Fibroblast of peridontal ligament (primary cell): ENCODE data around the gene ERF.

ENCODE experiments used
- DNase-seq: peaks from one replicate; pipeline ENCODE4 v3.0.0-alpha.2; 2010; ENCODE audit errors: extremely low read depth

Gene ERF

DNA sequence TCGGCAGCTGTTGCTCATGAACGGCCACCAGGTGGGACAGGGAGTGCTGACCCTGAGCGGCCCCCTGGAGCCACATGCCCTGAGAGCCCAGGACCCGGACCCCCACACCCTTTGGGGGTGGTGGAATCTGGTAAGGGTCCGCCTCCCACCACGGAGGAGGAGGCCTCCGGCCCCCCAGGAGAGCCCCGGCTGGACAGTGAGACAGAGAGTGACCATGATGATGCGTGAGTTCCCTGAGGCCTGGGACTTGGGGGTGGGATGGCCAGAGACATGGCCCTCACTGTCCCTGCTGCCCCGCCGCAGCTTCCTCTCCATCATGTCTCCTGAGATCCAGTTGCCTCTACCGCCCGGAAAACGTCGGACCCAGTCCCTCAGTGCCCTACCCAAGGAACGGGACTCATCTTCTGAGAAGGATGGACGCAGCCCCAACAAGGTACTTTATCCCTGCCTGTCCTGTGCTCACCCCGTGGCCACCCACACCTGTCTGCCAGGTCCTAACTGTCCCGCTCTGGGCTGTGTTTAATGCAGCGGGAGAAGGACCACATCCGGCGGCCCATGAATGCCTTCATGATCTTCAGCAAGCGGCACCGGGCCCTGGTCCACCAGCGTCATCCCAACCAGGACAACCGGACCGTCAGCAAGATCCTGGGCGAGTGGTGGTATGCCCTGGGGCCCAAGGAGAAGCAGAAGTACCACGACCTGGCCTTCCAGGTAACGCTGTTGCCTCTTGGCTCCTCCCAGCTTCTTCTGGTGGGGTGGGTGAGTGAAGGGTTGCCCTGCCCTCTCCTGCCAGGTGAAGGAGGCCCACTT lies 32.3 kb upstream of the ERF start:
- no peak for DNase-seq

DNA sequence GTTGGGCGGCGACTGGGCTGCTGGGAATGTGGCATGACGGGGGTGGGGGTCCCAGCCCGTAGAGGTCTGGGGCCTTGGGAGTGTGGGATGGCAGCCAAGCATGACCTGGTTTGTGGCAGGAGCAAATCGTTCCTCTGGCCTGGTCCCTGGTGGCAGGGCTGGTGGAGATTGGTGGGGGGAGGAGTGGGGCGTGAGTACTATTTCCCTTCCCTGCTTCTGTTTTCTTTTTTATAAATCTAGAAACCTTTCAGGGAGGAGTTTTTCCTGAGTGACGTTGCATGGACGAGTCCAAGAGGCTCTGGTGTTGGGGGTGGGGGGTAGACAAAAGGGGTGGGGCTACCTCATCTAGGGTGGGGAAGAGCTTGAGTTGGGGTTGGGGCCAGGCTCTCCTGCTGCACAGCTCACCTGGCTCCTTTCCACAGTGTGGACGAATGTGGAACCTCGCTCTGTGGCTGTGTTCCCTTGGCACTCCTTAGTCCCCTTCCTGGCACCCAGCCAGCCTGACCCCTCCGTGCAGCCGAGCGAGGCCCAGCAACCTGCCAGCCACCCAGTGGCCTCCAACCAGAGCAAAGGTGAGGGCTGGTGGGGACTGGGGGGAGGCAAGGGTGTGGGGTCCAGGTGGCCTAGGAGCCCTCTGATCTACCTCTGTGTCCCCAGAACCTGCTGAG lies 31.6 kb upstream of the ERF start:
- DNase-seq = no peak

DNA sequence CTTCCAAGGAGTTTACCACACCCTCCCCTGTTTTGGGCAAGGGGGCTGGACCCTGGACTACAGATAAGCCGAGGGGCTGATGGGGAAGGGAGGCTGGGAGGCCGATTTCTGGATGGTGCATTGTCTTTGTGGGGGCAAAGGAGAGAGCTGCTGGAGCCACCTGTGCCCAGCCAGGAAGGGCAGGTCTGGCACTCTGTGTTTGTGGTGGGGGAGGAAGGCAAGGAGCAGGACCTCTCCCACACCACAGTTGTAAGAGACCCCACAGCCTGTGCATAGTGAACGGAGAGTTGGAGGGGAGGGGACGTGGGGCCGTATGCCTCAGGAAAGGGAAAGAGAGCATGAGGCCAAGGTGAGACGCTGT lies 31.0 kb upstream of the ERF start:
- DNase-seq = no peak

DNA sequence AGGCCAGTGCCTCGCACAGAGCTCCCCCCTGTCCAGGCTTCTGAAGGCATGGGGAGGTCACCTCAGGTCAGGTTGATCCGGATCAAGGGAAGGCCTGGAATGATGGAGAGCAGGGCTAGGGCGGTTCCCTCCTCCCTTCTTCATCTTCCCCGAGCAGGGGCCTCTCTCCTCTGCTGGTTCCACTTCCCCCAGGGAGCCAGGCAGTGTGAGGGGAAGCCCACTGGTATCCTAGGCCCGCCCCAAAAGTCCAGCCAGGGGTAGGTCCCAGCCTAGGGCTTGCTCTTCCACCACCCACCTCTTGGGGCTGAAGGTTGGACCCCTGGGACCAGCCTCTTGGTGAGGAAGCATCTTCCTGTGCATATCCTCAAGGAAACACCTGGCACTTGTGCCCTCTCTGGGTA lies 30.6 kb upstream of the ERF start:
- no peak for DNase-seq

DNA sequence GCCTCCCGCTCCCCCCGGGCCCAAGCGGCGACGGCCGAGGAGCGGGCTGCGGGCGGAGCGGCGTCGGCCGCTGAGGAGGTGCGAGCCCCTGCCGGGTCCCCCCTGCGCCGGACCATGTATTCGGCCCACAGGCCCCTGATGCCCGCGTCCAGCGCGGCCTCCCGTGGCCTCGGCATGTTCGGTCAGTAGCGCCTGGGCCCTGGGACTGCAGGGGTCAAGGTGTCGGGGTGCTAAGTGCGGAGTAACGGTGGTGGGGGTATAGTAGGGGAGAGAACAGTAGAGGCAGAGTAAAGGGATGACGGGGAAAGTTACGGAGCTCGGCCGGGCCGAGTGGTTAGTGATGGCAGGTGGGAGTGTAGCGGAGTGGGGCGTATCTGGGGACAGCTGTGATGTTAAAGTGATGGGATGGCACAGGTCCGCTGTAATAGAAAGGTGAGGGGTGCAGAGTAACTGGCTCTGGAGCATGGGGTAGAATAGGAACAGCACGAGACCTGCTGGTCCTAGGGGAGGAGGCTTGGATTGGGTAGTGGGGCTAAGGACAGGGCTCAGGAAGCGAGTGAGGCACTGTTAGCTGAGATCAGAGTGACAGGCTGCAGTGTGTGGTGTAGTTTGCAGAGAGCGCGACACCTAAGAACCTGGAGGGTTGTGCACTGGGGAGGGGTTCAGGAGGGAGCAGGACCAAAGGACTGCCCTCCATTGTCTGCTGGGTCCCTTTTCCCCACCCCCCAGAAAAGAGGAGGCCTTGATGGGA lies 29.8 kb upstream of the ERF start:
- DNase-seq = no peak

DNA sequence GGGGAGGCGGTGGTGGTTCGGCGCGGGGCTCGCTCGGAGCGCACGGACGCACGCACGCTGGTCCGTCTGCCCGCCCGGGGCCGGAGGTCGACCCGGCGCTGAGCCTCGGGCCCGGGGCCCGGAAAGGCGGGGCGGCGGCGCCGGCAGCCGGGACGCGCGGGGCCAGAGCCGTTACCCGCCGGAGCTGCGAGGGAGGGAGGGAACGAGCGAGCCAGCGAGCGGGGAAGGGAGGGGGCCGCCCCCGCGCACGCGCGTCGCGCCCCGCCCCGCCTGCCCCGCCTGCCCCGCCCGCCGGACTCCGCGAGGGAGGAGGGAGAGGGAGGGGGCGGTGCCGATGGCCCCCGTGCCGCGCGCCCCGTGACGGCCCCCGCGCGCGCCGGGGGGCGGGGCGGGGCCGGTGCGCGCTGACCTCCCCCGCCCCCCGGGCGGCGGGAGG lies 29.2 kb upstream of the ERF start:
- DNase-seq = peak; percentile 61

DNA sequence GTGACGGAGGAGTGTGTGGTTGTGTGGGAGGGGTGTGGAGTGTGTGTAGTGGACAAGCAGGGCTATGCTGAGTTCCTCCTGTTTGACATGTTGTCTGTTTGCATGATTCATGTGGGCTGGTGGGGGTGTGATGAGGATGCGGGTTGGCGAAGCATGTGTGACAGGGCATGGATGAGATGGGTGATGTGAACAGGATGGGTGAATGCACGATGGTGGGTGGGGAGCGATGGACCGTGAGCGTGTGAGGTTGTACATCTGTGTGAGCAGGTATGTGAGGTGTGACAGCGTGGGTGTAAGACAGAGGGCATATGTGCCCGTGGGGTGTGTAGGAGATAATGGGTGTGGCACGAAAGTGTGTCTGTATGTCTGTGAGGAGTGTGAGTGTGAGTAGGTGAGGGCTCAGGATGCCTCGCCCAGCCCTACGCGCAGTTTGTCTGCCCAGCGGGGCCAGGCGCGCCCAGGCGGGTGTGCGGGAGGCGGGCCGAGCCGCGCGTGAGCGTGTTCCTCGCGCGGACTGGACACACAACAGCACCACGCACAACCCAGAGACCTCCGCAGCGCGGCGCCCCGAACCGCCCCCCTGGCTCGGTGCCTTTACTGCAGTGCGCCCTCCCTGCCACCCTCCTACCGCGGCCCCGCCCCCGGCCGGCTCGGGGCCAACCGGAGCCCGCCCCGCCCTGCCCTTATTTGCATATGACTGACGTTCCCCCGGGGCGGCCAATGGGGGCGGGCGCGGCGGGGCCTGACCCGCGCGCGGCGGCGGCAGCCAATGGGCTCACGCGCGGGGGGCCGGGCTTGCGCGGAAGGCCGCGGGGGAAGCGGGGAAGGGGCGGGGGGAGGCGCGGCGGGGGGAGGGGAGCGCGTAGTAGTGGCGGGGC lies 28.5 kb upstream of the ERF start:
- peak; percentile 83 for DNase-seq

DNA sequence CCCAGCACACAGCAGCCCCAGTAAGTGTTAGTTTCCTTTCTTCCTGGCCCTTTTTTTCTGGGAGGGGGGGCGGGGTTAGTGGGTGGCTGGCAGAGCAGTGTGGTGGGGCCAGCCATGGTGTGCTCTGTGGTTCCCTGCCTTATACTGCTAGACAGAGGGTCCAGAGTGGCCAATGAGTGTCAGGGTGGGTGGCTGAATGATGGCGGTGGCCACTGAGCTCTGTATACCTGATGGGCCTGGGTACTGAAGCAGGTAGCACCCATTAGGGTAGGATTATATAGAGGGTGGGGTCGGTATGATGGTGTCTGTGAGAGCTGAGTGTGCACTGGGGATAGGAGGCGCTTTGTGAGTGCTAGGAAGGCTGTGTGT lies 27.9 kb upstream of the ERF start:
- no peak for DNase-seq

DNA sequence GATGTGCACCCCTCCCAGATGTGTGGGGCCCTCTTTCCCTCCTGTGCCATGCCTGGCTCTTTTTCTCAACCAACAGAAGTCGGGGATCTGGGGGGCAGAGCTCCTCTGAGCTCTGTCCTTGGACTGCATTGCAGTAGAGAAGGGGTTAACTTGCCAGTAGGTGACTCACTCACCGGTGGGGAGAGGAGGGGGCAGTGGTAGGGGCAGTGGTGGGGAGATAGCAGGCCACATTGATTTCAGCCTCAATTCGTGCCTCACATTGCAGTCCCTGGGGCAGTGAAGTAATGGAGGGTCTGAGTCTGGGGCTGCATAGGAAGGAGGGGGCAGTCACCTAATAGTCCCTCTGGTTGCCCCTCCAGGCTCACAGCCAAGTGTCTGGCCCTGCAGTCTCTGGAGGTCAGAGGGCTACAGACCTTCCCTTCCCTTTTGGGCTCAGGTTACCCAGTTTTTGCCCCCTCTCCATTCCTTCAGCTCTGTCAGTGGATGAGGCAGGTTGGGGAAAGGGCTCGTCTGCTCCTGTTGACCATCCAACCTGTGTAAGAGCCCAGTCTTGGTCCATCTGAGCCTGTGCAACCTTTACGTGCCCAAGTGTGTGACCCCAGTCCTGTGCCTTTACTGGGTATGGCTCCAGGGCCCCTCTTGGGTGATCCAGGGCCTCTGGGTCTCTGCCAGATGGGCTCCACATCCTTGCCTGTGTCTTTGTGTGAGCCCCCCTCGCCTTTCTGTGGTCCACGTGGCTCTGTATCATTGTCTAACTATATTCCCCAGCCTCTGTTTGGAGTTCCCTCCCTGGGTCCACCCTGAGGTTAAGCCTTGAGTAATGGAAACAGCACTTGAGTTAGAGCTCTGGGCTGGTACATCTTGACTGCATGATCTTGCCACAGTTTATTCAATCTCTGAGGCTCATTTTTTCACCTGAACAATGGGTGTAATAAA lies 27.2 kb upstream of the ERF start:
- peak; percentile 49 for DNase-seq

DNA sequence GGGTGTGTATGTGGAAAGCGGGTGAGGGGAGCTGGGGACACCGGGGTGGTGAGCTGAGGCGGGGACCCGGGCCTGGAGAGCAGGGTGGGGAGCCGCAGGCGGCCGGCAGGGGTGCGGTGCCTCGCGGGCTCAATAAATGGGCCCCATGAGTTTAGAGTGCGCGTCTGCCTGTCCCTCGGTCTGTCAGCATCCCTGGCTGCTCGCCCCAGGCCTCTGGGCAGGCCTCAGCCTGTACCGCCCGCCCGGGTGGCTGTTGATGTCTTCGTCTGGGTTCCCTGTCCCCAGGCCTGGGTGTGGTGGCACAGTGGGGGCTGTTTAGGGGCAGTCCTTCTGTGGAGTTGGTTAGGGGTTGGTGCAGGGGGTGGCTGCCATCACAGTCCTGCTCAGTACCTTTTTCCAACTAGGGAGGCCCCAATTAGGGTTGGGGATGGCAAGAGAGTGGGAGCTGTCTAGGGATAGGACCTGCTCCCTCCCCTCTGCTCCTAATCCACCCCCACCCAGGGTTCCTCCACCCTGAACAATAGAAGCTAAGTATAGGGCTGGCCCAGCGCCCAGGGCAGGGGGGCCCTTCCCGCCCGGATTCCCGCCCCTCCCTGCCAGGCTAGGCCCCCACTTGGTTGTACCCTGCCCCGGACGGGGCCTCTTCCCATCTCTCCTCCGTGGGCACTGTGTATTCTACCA lies 26.4 kb upstream of the ERF start:
- no peak for DNase-seq

DNA sequence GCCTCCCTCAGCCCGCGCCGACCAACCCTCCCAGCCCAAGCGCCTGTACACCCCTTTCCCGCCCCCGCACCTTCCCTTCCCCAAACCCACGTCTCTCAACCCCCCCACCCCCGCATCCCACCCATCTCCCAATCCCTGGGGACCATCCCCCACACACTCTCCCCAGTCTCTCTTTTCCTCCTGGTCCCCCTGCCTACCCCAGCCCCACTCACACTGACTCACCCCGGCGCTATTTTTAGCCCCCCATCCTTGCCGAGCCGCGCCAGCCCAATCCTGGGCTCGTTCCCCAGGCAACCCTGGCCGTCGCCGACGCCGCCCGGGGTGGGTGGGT lies 25.9 kb upstream of the ERF start:
- no peak for DNase-seq

DNA sequence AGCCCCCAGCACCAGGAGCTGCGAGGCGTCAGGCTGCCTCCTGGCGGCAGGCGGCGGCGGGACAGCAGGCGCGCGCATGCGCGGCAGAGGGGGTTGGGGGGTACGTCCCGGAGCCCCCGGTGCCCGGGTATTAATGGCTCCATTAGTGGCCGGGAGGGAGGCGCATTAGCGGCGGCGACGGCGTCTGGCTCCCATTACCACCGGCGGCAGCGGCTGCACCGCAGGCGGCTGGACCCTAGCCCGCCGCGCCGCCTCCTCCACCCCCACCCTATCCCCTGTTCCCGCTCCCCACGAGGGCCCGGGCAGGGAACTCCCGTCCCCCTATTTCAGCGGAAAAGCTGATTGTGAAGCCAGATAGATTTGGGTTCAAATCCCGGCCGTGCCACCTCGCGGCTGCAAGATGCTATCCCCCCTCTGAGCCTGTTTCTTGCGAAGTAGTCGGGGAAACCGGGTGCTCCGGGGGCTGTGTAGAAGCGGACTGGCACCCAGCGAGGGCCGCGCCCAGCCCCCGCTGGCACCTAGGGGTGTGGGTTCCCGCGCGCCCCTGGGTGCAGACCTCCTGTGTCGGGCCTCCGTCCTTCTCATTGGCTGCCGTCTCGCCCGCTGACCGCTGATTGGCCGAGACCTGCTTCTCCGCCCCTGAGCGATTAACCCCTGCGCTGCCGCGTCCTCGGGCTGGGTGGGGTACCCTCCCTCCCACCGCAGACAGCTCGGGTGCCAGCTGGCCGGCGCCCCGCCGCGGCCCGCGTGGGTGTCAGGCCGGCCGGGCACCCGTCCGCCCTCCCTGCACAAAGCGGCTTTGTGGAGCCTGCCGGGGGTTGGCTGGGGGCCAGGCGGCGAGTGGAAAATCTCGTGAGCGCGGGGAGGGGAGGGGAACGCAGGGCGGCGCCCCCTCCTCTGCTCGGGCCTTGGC lies 25.2 kb upstream of the ERF start:
- peak; percentile 85 for DNase-seq

DNA sequence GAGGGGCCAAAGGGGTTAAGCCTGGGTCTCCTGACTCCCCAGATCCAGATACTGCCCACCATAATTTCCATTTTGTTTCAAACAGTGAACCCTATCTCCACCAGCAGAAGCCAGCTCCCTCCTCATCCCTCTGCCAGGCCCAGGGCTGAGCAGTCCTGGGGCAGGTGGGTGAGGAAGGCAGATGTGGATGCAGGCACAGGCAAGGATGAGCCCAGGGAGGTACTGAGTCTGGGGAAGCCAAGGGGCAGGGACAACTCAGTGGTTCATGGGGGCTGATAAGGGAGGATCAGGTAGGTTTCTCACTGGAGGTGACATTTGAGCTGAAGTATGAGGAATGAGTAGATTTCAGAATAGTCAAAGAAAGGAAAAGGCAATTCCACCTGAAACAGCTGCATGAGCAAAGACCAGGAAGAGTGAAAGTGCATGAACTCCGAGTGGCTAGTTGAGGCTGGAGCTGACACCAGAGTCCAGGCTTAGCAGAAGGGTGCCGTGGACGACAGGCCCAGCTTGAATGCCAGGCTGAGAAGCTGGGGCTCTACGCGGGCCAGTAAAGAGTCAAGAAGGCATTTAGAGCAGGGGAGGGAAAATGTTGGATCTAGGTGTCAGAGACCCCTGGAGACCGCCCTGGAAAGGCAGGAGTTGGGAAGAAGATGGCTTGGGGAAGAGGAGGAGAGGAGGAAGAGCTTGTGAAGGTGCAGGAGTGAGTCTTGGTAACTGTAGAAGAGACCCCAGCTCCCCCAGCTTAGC lies 24.4 kb upstream of the ERF start:
- DNase-seq = no peak

DNA sequence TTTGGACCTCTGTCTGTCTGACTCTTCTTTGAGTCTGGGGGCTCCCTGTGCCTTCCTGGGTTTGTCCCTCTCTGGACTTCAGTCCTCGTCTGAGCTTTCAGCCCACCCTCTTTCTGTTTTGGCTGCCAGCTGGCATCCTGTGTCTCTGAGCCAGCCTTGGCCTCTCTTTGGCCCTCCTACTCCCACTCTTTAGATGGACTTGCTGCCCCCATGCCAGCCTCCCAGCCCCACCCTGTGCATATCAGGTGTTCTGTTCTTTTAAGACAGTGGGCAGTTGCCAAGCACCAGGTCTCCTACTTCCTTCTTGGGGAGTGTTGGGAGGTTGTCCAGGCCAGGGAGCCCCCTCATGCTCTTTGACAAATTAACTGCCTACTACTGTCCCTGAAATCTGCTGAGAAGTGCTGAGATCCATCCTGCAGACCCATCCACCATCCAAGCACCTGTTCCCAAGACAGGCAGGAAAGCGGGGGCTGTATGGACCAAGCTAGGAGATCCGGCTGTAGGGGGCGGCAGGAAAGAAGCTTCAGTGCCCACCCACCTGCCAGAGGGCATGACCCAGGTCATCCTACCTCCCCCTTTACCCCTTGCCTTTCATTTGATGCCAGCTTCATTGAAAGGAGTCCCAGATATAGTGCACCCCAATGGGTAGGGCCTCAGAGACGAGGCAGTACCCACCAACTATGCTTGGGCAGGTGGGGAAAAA lies 23.7 kb upstream of the ERF start:
- no peak for DNase-seq

DNA sequence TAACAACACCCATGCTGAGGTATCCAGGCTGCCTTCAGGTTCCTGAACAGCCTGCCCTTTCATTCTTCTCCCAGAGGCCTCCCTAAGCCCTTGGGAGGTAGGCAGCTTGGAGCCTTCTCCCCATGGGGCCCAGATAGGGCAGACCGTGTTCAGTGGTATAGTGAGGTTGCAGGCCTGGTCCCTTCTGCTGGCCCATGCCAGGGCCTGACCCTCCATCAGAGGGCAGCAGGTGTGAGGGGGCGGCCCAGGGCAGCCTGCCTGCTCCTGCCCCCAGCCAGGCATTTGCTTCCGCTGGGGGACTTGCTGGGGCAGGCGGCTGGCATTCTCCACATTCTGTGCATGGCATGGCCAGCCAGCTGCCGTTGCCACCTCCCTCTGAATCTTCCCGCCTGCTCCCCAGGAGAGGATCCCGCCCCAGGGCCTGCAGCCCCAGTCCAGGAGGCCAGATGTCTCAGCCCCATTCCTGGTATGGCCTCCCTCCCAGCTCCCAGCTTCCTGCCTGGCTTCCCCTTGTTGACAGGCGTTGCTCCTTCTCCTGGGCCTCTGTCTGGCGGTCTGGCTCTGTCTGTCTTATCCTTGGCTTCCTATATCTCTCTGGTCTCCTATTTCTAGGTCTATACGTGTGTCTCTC lies 23.0 kb upstream of the ERF start:
- DNase-seq = no peak

DNA sequence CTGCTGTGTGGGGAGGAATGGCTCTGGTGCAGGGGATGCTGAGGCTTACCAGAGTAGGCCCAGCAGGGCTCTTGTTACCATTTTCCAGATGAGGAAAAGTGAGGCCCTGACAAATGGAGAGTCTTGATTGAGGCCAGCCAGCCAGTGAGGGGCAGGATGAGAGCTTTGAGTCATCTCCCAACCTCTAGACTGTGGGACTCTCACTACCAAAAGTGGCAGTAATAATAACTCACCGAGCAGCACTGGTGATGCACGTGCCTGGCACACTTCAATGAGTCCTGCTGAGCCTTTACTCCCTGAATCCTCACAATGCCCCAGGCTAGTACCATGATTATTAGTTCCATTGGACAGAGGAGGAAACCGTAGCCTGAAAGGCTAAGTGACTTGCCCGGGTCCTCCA lies 21.9 kb upstream of the ERF start:
- DNase-seq = no peak

DNA sequence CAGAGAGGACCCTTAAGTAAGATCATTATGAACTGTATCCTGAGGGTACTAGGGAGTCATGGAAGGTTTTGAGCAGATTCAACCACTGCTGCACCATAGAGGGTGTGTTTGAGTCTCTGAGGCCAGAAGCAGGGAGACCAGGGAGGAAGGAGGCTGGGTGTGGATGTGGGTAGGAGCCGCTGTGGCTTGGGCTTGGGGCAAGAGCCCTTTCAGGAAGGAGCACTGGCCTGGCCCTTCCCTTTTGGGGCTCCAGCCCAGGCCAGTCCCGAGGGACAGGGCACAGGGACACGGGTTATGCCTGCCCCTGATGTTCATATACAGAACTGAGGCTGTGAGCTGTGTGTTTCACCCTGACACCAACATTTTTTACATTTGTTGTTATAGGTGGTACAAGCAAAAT lies 21.4 kb upstream of the ERF start:
- no peak for DNase-seq

DNA sequence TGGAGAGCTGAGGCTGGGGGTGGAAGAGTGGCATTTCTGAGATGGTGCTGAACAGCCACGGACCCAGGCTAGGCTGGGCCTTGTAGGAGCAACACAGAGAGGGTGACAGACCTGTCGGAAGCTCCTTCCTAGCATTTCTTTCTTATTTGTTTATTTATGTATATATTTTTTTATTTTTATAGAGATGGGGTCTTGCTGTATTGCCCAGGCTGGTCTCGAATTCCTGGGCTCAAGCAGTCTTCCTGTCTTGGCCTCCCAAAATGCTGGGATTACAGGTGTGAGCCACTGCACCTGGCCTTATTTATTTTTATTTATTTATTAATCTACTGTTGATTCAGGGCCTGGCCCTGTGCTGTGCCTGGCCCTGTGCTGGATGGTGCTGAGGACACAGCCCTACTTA lies 20.6 kb upstream of the ERF start:
- no peak for DNase-seq
